Tibial artery (tissue), 4 donors: ENCODE measurements around the gene DYSF.

ENCODE experiments used
- DNase-seq, 2 donors: peaks; one replicate each; pipeline ENCODE4 v3.0.0-alpha.2; 2019
- H3K27ac ChIP-seq, 2 donors: fragments of 200-600 bp; sonication (generic) in 1 of 2; 1 replicate in 1 of 2; 2 replicates in 1 of 2; pipeline ENCODE4 v1.5.1; 2018 to 2019; ENCODE audit warnings: mild to moderate bottlenecking in 1 of 2
- H3K27me3 ChIP-seq, 2 donors: fragments of 200-600 bp; sonication (generic) in 1 of 2; one replicate each; pipeline versions ENCODE4 v1.5.1 to v1.6.0; 2016 to 2019
- H3K36me3 ChIP-seq, 3 donors: fragments of 200-600 bp; sonication (generic) in 2 of 3; one replicate each; pipeline ENCODE4 v1.5.1; 2016 to 2019; ENCODE audit warnings: mild to moderate bottlenecking in 2 of 3
- H3K4me1 ChIP-seq, 4 donors: fragments of 200-600 bp; sonication (generic) in 2 of 4; 1 replicate in 3 of 4; 2 replicates in 1 of 4; pipeline ENCODE4 v1.5.1; 2016 to 2019
- H3K4me3 ChIP-seq, 2 donors: fragments of 200-600 bp; sonication (generic) in 1 of 2; 1 replicate in 1 of 2; 2 replicates in 1 of 2; pipeline ENCODE4 v1.5.1; 2018 to 2019; ENCODE audit warnings: mild to moderate bottlenecking in 2 of 2
- H3K9me3 ChIP-seq, 3 donors: fragments of 200-600 bp; sonication (generic) in 1 of 3; one replicate each; pipeline ENCODE4 v1.5.1; 2016 to 2019
- CTCF ChIP-seq, 2 experiments: fragments of 200-600 bp in 1 of 2; fragments of 450-650 bp in 1 of 2; IDR thresholded peaks; one replicate each; pipeline ENCODE4 v1.5.1; 2017 to 2019; ENCODE audit warnings: antibody characterized with exemption in 2 of 2, mild to moderate bottlenecking in 1 of 2, moderate library complexity in 1 of 2
- intact Hi-C: fragments of 100-400 bp; cut with DNase I; formaldehyde crosslinking; loops from one replicate; pipeline ENCODE4 v1.15.0; 2023; ENCODE audit warnings: low total_unique reads

Gene DYSF

DNA sequence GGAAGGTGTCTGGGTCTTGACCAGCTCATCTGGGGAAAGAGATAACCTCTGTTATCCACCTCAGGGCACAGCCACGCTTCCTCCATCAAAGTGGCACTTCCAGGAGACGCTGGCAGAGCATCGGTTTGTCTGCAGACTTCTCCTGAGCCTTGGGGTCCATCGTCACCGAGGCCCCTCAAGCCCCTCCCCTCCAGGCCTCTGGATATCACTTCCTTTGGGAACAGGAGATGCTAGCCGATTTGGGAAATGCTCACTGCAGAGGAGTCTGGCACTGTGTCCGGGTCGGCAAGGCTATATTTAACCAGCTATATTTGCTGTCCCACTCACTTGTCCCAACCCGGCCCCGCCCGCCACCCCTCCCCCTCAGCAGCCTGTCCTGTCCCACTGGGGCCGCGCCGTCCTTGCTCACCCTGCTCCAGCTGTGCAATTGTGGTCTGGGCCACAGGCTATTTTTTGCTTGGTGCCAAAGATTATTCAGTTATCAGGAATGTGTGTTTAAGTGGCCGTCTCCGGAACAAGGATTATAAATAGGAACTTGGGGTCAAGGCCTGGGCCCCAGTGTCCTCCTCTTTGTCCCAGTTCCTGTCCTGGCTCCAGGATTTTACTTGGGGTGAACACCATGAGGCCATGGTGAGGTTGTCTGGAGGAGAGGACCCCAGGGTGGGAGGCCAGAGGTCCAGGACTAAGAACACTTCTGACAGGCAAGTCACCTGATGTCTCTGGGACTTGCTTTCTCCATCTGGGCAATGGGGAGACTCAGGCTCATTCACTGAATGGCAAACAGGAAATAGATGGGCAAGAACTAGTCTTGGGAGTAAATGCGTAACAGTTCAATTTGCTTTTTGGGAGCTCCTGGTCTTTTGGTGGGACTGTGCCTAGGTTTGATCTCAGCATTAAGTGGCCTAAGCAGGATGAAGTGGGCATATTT, 263.6 kb downstream of the DYSF start:
- no peak overlapping the region for H3K4me3 ChIP-seq
- intact Hi-C loops = no loop called here
- no peak for TF ChIP-seq CTCF (IDR thresholded peaks at IDR 0.05)
- peaks cover 8 to 93% (median 80%) of the 10 kb centered on the region in 4 donors for H3K4me1 ChIP-seq
- no peaks in the 10 kb centered on the region for H3K36me3 ChIP-seq
- H3K27me3 ChIP-seq = no peaks in the 10 kb centered on the region
- no peaks in the 10 kb centered on the region for H3K9me3 ChIP-seq
- peak overlapping the region; percentile 57 to 69 for H3K27ac ChIP-seq
- peak; percentile 94 to 98 for DNase-seq

DNA sequence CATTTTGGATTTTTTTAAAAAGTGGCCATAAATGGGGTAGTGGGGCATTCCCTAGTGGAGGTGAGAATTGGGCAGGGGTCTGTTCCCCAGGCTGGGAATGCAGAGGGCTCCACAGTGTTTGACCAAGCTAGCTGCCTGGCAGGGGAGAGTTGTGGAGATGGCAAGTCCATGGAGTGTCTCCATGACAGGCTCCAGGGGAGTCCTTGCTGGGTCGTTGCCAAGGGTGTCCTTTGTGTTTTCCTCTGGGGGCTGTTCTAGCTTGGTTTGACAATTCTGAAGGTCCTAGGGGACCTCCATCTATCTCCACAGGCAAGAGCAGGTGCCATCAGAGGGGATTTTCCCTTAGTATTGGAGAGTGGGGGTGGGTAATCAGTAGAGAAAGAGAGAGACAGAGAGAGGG, 265.3 kb downstream of the DYSF start:
- H3K4me1 ChIP-seq = peaks cover 8 to 87% (median 75%) of the 10 kb centered on the region in 4 donors
- H3K9me3 ChIP-seq = no peaks in the 10 kb centered on the region
- peak overlapping the region; percentile 57 to 69 for H3K27ac ChIP-seq
- DNase-seq = no peak
- intact Hi-C loops = no loop called here
- no peak overlapping the region for H3K4me3 ChIP-seq
- no peaks in the 10 kb centered on the region for H3K36me3 ChIP-seq
- no peak for TF ChIP-seq CTCF (IDR thresholded peaks at IDR 0.05)
- no peaks in the 10 kb centered on the region for H3K27me3 ChIP-seq

- TF ChIP-seq CTCF (IDR thresholded peaks at IDR 0.05) = no peak
- Histone ChIP-seq H3K36me3 (no peaks in the 10 kb centered on the region), H3K4me3 (no peak overlapping the region), H3K4me1 (peaks cover 8 to 77% (median 65%) of the 10 kb centered on the region in 4 donors), H3K27ac (peak overlapping the region; percentile 57 to 69), H3K27me3 (no peaks in the 10 kb centered on the region), H3K9me3 (peaks cover 0 to under 1% (median 0%) of the 10 kb centered on the region in 3 donors)
- no peak for DNase-seq
- intact Hi-C loops = no loop called here
Observed at GRCh38 chr2:71719520-71720282, 266.3 kb downstream of the DYSF start.

DNA sequence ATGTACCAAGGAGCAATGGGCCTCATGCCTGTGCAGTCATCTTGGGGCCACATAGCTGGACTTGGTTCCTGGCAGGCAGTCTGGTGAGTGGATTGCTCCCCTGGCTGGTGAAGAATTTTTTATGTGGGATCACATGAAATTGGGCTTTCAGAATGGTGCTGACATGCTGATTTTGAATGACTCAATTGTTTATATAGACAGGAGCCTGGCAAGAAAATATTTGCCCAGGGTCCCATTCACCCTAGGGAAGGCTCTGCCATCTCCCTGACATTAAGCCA, 266.9 kb downstream of the DYSF start:
- TF ChIP-seq CTCF (IDR thresholded peaks at IDR 0.05) = no peak
- no peaks in the 10 kb centered on the region for H3K36me3 ChIP-seq
- DNase-seq = no peak
- intact Hi-C loops = no loop called here
- peak overlapping the region; percentile 57 to 69 for H3K27ac ChIP-seq
- H3K9me3 ChIP-seq = peaks cover 0 to 6% (median 0%) of the 10 kb centered on the region in 3 donors
- no peak overlapping the region for H3K4me3 ChIP-seq
- peaks cover 8 to 72% (median 60%) of the 10 kb centered on the region in 4 donors for H3K4me1 ChIP-seq
- no peaks in the 10 kb centered on the region for H3K27me3 ChIP-seq

GRCh38 chr2:71720596-71721361, 267.4 kb downstream of the DYSF start:
- no peaks in the 10 kb centered on the region for H3K36me3 ChIP-seq
- H3K9me3 ChIP-seq = peaks cover 0 to 7% (median 0%) of the 10 kb centered on the region in 3 donors
- no peak overlapping the region for H3K4me3 ChIP-seq
- intact Hi-C loops = no loop called here
- peak overlapping the region; percentile 57 to 69 for H3K27ac ChIP-seq
- no peaks in the 10 kb centered on the region for H3K27me3 ChIP-seq
- H3K4me1 ChIP-seq = peaks cover 8 to 66% (median 55%) of the 10 kb centered on the region in 4 donors
- TF ChIP-seq CTCF (IDR thresholded peaks at IDR 0.05) = no peak
- DNase-seq = no peak
